ENCODE results near the gene DYTN. TPM values are rescaled to one million over a fixed set of nuclear protein-coding genes. Genes with fewer than 3 reads are reported as not detected.

The DYTN gene
- total RNA-seq, 4 donors from 2014 or later, result not detected

- TF ChIP-seq CTCF (IDR thresholded peaks at IDR 0.05; ENCODE audit: low read depth), result no peak
These were observed 21.1 kb upstream of the DYTN start for GRCh38 chr2:206739271-206739670.

GRCh38 chr2:206736935-206737334 is 18.7 kb upstream of the DYTN start:
- TF ChIP-seq CTCF (IDR thresholded peaks at IDR 0.05; ENCODE audit: low read depth), result no peak

GRCh38 chr2:206733341-206733740 is 15.1 kb upstream of the DYTN start:
- TF ChIP-seq CTCF (IDR thresholded peaks at IDR 0.05; ENCODE audit: low read depth), result no peak

GRCh38 chr2:206728277-206729199 is 10.3 kb upstream of the DYTN start:
- TF ChIP-seq CTCF (IDR thresholded peaks at IDR 0.05; ENCODE audit: low read depth), result no peak

GRCh38 chr2:206727287-206727686 is 9.1 kb upstream of the DYTN start:
- no peak for TF ChIP-seq CTCF (IDR thresholded peaks at IDR 0.05; ENCODE audit: low read depth)

- TF ChIP-seq CTCF (IDR thresholded peaks at IDR 0.05; ENCODE audit: low read depth), result no peak
These were observed 5.1 kb upstream of the DYTN start for GRCh38 chr2:206723288-206723687.

GRCh38 chr2:206721256-206721920 is 3.2 kb upstream of the DYTN start:
- no peak for TF ChIP-seq CTCF (IDR thresholded peaks at IDR 0.05; ENCODE audit: low read depth)

Measured in subcutaneous adipose tissue (tissue), 4 donors.